DMS79 treated with DMSO at 0.1 percent for 48 hours (cell line): ENCODE results near the gene PRPH.
"Not testable (repeated sequence)": the region's sequence is repeated elsewhere in the genome, so short reads cannot be mapped to it uniquely, and the experiment has no call there.

Experiments used
- DNase-seq: peaks from one replicate; lab custom pipeline; 2025; lab: John Stamatoyannopoulos, UW

Gene PRPH

GRCh38 chr12:49295082-49295936 is at the start of gene PRPH:
Gene PRPH (plus strand): TSS chr12:49295147. CDS start chr12:49295201, 54 bp downstream.
- no peak for DNase-seq

DNA sequence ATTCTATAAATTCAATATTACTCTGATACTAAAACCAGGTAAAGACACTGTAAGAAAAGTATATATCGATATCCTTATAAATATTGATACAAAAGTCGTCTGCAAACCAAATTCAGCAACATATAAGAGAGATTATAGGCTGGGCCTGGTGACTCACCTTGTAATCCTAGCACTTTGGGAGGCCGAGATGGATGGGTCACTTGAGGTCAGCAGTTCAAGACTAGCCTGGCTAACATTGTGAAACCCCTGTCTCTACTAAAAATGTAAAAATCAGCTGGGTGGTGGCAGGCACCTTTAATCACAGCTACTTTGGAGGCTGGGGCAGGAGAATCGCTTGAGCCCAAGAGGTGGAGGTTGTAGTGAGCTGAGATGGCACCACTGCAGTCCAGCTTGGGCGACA is 43.6 kb upstream of the PRPH start:
- DNase-seq: no peak

GRCh38 chr12:49253033-49253623 is 41.8 kb upstream of the PRPH start:
- no peak for DNase-seq

DNA sequence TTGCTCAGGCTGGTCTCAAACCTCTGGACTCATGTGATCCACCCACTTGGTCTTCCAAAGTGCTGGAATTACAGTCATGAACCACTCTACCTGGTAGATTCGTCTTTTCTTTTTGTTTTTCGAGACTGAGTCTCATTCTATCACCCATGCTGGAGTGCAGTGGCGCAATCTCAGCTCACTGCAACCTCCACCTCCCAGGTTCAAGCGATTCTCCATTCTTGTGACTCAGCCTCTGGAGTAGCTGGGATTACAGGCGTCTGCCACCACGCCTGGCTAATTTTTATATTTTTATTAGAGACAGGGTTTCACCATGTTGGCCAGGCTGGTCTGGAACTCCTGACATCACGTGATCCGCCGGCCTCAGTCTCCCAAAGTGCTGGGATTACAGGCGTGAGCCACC is 39.5 kb upstream of the PRPH start:
- not testable (repeated sequence) for DNase-seq

- DNase-seq: no peak
These were observed 38.9 kb upstream of the PRPH start for GRCh38 chr12:49255857-49256637.

DNA sequence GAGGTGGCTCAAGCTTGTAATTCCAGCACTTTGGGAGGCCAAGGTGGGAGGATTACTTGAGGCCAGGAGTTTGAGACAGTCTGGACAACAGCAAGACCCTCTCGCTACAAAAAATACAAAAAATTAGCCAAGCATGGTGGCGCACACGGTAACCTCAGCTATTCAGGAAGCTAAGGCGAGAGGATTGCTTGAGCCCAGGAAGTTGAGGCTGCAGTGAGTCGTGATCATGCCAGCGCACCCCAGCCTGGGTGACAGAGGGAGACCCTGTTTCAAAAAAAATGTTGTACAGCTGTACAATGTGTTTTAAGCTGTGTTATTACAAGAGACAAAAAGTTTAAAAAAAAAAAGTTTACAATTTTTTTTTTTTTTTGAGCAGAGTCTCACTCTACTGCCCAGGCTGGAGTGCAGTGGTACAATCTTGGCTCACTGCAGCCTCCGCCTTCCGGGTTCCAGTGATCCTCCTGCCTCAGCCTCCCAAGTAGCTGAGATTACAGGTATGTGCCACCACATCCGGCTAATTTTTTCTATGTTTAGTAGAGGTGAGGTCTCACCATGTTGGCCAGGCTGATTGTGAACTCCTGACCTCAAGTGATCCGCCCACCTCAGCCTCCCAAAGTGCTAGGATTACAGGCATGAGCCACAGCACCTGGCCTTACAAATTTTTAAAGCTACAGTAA is 37.3 kb upstream of the PRPH start:
- not testable (repeated sequence) for DNase-seq

DNA sequence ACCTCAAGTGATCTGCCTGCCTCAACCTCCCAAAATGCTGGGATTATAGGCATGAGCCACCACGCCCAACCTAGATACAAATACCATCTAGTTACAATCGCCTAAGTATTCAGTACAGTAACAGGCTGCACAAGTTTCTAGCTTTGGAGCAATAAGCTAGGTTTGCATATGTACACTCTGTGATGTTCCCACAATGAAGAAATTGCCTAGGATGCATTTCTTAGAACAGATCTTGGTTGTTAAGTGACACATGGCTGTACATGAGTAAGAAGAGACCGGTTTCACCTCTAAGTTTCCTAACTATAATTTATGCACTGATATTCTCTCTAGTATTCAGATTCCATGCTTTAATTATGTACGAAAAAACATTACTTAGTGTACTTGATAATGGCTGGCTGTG is 35.5 kb upstream of the PRPH start:
- DNase-seq: no peak

GRCh38 chr12:49260166-49260565 is 34.8 kb upstream of the PRPH start:
- no peak for DNase-seq

- DNase-seq: no peak
These were observed 34.2 kb upstream of the PRPH start for GRCh38 chr12:49260571-49261363.

DNA sequence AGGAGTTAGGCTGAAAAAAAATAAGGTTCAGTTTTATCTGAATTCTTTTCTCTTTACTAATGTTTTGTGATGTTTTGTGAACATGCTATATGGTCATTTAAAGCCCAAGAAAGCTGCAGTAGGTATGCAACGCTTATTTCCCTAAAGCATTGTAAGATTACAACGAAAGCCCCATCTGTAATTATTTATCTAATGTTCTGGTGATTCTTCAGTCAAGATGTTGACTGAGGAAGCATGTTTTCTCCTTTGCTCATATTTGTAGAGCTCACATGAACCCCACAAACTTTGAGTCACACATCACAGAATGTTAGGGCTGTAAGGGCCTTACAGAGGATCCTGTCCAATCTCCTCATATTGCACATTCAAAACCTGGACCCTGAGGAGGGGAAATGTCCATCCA is 33.2 kb upstream of the PRPH start:
- DNase-seq: no peak

- DNase-seq: no peak
These were observed 31.6 kb upstream of the PRPH start for GRCh38 chr12:49263400-49263763.

DNA sequence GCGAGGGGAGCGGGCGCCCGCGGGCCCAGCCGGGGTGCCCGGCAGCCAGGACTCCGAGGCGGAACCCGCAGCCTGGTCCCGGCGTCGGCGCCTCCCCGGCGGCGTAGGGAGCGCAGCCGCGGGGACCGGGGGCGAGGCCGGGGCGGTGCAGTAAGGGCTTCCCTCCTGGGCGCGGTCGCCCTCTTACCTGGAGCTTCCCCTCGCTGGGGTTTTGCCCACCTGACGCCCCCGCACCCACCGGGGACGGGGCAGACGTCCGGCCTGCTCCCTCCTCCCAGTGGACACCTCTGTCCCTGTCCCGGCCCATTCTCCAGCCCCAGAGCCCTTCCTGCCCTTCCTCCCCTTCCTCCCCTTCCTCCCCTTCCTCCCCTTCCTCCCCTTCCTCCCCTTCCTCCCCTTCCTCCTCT is 30.5 kb upstream of the PRPH start:
- DNase-seq: peak; percentile 56

GRCh38 chr12:49264873-49265792 is 29.8 kb upstream of the PRPH start, which contains the start of gene TUBA1C:
Gene TUBA1C (plus strand): TSS chr12:49265082. CDS start chr12:49265182, 100 bp downstream.
- DNase-seq: peak; percentile 89

GRCh38 chr12:49269191-49269590 is 25.8 kb upstream of the PRPH start:
- not testable (repeated sequence) for DNase-seq

DNA sequence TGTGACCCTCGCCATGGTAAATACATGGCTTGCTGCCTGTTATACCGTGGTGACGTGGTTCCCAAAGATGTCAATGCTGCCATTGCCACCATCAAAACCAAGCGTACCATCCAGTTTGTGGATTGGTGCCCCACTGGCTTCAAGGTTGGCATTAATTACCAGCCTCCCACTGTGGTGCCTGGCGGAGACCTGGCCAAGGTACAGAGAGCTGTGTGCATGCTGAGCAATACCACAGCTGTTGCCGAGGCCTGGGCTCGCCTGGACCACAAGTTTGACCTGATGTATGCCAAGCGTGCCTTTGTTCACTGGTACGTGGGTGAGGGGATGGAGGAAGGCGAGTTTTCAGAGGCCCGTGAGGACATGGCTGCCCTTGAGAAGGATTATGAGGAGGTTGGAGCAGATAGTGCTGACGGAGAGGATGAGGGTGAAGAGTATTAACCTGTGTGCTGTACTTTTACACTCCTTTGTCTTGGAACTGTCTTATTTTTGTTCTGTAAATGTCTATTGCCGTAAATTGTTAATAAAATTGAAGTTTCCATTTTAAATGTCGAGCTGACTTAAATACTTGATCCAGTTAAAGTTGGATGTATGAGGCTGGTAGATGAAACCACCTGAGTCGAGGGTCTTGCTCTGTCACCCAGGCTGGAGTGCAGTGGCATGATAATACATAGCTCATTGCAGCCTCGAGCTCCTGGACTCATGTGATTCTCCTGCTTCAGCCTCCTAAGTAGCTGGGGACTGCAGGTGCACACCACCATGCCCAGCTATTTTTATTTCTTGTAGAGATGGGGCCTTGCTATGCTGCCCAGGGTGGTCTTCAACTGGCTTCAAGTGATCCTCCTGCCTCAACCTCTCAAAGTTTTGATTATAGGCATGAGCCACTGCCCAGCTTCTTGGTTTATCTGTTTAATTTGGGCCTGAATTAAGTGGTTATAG is 21.9 kb upstream of the PRPH start:
- no peak for DNase-seq

DNA sequence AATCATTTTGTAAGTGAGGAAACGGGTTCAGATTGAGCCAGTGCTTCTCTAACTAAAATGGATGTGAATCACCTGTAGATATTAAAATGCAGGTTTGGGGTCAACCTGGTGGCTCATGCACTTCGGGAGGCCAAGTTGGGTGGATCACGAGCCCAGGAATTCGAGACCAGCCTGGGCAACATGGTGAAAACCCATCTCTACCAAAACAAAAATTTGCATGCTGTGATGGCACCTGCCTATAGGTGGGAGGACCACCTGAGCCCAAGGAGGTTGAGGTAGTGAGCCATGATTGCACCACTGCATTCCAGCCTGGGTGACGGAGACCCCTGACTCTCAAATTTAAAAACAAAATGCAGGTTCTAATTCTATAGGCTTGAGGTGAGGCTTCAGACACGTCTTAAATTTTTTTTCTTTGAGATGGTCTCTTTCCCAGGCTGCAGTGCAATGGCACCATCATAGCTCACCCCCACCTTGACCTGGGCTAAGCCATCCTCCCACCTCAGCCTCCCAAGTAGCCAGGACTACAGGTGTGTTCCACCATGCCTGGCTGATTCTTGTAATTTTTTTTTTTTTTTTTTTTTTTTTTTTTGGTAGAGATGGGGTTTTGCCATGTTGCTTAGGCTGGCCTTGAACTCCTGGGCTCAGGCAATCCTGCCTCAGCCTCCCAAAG is 21.1 kb upstream of the PRPH start:
- no peak for DNase-seq

- no peak for DNase-seq
These were observed 20.4 kb upstream of the PRPH start for GRCh38 chr12:49274396-49275069.
